ENCODE data around the gene SRP68.

Gene SRP68

DNA sequence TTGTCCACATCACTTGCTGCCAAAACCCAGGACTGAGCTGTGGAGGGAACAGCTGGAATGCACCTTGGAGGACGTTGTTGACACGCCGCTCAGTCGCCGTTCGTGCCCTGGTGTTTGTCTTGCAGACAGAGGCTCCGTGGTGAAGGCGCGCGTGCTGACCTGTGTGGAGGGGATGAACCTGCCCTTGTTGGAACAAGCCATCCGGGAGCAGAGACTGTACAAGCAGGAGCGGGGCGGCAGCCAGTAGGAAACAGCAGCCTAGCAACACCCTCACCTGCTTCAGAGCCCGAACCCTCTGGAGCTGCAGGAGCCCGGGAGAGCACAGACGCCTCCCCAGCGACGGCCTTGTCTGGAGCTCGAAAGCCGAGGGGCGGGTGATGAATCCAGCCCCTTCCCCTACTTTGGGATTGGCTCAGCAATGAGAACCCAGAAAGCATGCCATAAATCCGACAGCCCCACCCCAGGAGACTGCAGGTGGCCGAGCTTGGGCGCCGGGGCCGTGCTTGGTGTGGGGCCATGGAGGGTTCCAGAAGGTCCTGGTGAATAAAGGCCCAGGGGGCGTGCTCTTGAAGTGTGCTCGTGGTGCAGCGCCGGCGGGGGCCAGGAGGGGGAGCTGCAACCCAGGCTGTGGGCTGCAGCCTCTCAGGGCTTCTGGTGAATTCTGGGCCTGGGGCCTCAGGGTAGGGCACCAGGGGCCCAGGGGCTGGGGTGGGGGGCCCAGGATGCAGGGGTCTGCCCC is 72.1 kb downstream of the SRP68 start:
- Mint-ChIP-seq H3K27ac (no peak overlapping the region), H3K36me3 (ENCODE audit: low read depth) (peaks cover 2% of the 10 kb centered on the region), H3K9me3 (no peaks in the 10 kb centered on the region), H3K4me1 (ENCODE audit: low read depth) (peaks cover 14% of the 10 kb centered on the region), H3K27me3 (no peaks in the 10 kb centered on the region), H3K4me3 (no peak overlapping the region)
- DNase-seq = peak; percentile 76

DNA sequence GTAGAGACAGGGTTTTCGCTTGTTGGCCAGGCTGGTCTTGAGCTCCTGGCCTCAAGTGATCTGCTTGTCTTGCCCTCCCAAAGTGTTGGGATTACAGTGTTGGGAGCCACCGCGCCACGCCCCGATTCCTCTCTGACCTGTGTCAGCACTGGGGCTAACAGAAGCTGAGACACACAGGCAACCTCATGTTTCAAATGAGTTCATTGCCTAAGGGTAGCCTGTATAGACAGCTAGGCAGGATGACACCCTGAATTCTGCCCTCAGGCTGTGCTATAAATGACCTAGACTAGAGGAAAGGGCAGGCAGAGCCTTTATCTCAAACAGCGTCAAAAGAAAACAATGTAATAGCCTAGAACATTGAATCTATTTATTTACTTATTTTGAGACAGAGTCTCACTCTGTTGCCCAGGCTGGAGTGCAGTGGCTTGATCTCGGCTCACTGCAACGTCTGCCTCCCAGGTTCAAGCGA is 74.0 kb downstream of the SRP68 start:
- H3K27ac Mint-ChIP-seq = peak overlapping the region; percentile 11
- H3K4me1 Mint-ChIP-seq (ENCODE audit: low read depth) = peaks cover 14% of the 10 kb centered on the region
- DNase-seq = no peak
- peaks cover 12% of the 10 kb centered on the region for H3K36me3 Mint-ChIP-seq (ENCODE audit: low read depth)
- no peaks in the 10 kb centered on the region for H3K27me3 Mint-ChIP-seq
- no peak overlapping the region for H3K4me3 Mint-ChIP-seq
- H3K9me3 Mint-ChIP-seq = no peaks in the 10 kb centered on the region

DNA sequence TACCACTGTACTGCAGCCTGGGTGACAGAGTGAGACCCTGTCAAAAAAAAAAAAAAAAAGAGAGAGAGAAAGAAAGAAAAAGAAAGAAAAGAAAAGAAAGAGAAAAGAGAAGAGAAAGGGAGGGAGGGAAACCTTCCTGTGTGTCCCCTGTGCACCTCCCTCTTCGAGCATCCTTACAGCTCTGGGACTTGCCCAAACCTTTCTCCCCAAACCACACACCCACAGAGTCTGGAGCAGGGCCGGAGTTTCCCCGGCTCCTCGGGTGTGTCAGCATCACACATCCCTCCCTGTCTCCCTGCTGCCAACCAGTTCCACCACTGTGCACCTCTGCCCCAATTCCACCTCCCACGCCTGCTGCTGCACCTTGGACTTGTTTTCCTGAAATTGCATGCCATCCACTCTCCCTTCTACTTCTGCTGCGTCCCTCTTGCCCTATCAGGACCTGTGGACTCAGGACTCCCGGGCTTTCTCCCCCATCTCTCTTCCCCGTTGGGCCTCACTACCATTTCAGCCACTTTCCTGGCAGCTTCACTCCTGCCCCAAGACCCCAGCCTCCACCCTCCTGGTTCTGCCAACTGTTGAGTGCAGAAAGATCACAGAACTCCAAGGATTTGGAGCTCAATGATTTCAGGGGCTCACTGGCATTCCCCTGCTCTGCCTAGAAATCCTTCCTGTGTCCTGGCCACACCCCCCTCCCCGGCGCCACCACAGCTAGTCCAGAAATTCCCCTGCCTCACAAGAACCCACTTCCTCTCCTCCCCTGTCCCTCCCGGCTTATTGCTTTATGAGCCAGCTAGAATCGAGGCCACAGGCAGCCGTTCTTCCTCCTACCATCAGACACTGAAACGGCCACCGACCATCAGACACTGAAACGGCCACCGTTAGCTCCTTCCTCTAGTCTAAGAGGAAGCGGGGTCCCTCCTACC is 75.4 kb downstream of the SRP68 start:
- Mint-ChIP-seq H3K36me3 (ENCODE audit: low read depth) (peaks cover 21% of the 10 kb centered on the region), H3K27me3 (no peaks in the 10 kb centered on the region), H3K4me1 (ENCODE audit: low read depth) (peaks cover 14% of the 10 kb centered on the region), H3K4me3 (peak overlapping the region; percentile 9), H3K9me3 (no peaks in the 10 kb centered on the region), H3K27ac (peak overlapping the region; percentile 86)
- peak; percentile 50 for DNase-seq

DNA sequence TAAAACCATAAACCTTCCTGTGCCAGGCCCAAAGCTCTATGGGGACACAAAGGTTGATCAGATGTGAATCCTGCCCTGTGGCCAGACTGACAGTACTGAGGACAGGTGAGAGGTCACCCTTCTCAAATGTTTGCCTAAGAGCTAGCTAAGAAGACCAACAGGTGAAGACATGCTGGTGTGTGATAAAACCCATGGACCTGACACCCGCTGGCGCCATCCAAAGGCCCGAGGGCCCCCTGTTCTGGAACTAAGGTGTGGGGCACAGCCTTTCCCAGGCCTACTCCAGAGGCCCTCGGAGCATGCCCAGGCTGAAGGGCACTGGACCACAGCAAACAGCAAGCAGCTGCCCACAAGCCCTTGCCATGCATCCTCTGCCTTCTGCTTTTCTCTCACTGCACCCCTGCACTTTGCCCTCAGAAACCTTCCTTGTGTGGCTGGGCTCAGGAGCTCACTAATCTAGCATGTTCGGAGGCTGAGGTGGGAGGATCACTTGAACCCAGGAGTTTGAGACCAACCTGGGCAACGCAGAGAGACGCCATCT is 76.9 kb downstream of the SRP68 start:
- no peaks in the 10 kb centered on the region for H3K27me3 Mint-ChIP-seq
- no peak for DNase-seq
- H3K9me3 Mint-ChIP-seq = no peaks in the 10 kb centered on the region
- H3K4me3 Mint-ChIP-seq = no peak overlapping the region
- no peak overlapping the region for H3K27ac Mint-ChIP-seq
- peaks cover 14% of the 10 kb centered on the region for H3K4me1 Mint-ChIP-seq (ENCODE audit: low read depth)
- peaks cover 30% of the 10 kb centered on the region for H3K36me3 Mint-ChIP-seq (ENCODE audit: low read depth)

DNA sequence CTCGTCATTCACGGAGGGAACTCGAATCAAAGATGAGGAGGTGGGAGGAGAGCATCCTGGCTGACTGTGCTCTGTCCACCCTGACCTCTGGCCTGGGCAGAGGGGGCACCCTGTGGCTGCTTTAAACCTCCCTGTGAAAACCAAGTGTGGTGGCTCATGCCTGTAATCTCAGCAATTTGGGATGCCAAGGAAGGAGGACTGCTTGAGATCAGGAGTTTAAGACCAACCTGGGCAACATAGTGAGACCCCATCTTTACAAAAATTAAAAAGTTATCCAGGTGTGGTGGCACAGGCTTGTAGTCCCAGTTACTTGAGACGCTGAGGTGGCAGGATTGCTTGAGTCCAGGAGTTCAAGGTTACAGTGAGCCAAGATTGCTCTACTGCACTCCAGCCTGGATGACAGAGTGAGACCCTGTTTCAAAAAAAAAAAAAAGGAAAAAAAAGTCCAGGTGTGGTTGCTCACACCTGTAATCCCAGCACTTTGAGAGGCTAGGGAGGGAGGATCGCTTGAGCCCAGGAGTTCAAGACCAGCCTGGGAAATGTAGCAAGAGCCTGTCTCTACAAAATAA is 77.4 kb downstream of the SRP68 start:
- H3K27ac Mint-ChIP-seq = peak overlapping the region; percentile 30
- H3K36me3 Mint-ChIP-seq (ENCODE audit: low read depth) = peaks cover 30% of the 10 kb centered on the region
- no peak overlapping the region for H3K4me3 Mint-ChIP-seq
- DNase-seq = no peak
- H3K4me1 Mint-ChIP-seq (ENCODE audit: low read depth) = peaks cover 14% of the 10 kb centered on the region
- no peaks in the 10 kb centered on the region for H3K27me3 Mint-ChIP-seq
- no peaks in the 10 kb centered on the region for H3K9me3 Mint-ChIP-seq

DNA sequence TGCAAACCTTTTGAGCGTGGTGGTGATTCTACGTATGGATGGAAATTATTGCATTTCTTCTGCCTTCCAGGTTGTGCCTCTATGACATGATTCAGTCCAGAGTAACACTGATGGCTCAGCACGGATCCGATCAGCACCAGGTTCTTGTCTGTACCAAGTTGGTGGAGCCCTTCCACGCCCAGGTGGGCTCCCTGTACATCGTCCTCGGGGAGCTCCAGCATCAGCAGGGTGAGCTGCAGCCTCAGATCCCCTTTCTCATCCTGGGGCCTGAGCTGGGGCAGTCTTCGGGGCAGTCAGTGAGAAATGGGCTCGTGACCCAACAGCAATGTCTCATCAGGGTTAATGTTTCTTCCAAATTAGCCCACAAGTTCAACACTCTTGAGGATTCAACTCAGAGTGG is 80.9 kb downstream of the SRP68 start:
- Mint-ChIP-seq H3K4me3 (no peak overlapping the region), H3K27me3 (no peaks in the 10 kb centered on the region), H3K9me3 (no peaks in the 10 kb centered on the region), H3K27ac (no peak overlapping the region), H3K4me1 (ENCODE audit: low read depth) (peaks cover under 1% of the 10 kb centered on the region), H3K36me3 (ENCODE audit: low read depth) (peaks cover 34% of the 10 kb centered on the region)
- no peak for DNase-seq
